ENCODE data around the gene FCHSD2.

DNA sequence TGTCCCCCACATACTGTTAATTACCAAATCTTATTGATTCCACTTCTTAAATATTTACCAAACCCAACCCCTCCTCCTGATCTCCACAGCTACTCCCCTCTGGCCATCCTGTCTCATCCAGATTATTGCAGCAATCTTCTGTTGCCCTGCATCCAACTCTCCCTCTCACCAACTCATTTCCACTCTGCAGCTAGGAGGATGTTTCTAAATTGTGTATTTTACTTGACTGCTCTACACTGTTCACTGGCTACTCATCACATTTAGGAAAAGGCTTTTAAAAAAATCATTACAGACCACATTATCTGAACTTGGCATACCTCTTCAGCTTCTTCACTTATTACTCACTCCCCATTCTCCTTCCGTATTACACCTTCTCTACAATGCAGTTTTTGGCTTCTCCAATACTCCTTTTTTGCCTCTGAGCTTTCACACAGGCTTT, 210.0 kb downstream of the FCHSD2 start:
- TF ChIP-seq, protein P1, sequence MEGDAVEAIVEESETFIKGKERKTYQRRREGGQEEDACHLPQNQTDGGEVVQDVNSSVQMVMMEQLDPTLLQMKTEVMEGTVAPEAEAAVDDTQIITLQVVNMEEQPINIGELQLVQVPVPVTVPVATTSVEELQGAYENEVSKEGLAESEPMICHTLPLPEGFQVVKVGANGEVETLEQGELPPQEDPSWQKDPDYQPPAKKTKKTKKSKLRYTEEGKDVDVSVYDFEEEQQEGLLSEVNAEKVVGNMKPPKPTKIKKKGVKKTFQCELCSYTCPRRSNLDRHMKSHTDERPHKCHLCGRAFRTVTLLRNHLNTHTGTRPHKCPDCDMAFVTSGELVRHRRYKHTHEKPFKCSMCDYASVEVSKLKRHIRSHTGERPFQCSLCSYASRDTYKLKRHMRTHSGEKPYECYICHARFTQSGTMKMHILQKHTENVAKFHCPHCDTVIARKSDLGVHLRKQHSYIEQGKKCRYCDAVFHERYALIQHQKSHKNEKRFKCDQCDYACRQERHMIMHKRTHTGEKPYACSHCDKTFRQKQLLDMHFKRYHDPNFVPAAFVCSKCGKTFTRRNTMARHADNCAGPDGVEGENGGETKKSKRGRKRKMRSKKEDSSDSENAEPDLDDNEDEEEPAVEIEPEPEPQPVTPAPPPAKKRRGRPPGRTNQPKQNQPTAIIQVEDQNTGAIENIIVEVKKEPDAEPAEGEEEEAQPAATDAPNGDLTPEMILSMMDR (IDR thresholded peaks at IDR 0.05), result no peak
- TF ChIP-seq POLR2A (IDR thresholded peaks at IDR 0.05), result no peak
